Activated naive CD4-positive, alpha-beta T cell treated with Interleukin-2 at 50 U/mL for 16 hours (primary cell): ENCODE results near the gene ZNF207.
A peak's percentile ranks its signal among the peaks of the same experiment; 100 is the strongest.
"Not testable (repeated sequence)": the region's sequence is repeated elsewhere in the genome, so short reads cannot be mapped to it uniquely, and the experiment has no call there.

Experiments used
- DNase-seq: peaks from one replicate; pipeline ENCODE4 v3.0.0-alpha.2; 2020

The ZNF207 gene

GRCh38 chr17:32335687-32336086, 14.3 kb upstream of the ZNF207 start:
- DNase-seq = no peak

GRCh38 chr17:32341141-32341856, 8.7 kb upstream of the ZNF207 start:
- peak; percentile 50 for DNase-seq

- peak; percentile 84 for DNase-seq
Measured at GRCh38 chr17:32341857-32342602, 7.9 kb upstream of the ZNF207 start, which contains the start of gene C17orf75. C17orf75 (minus strand) TSS chr17:32342173; CDS start chr17:32342139, 34 bp downstream.

- DNase-seq = no peak
Measured at GRCh38 chr17:32342603-32343325, 7.2 kb upstream of the ZNF207 start.

- DNase-seq = no peak
Measured at GRCh38 chr17:32345951-32346600, 3.9 kb upstream of the ZNF207 start.

- DNase-seq = no peak
Measured at GRCh38 chr17:32348483-32348800, 1.5 kb upstream of the ZNF207 start.

GRCh38 chr17:32349503-32349853, 479 bp upstream of the ZNF207 start:
- DNase-seq = peak; percentile 20

GRCh38 chr17:32350666-32351418, 885 bp downstream of the ZNF207 start:
- peak; percentile 46 for DNase-seq

- not testable (repeated sequence) for DNase-seq
Measured at GRCh38 chr17:32352734-32353133, 2.8 kb downstream of the ZNF207 start.

- no peak for DNase-seq
Measured at GRCh38 chr17:32355649-32356377, 5.9 kb downstream of the ZNF207 start.

- no peak for DNase-seq
Measured at GRCh38 chr17:32356378-32356743, 6.4 kb downstream of the ZNF207 start.

GRCh38 chr17:32356750-32357149, 6.8 kb downstream of the ZNF207 start:
- no peak for DNase-seq

GRCh38 chr17:32357615-32358014, 7.7 kb downstream of the ZNF207 start:
- no peak for DNase-seq

- DNase-seq = no peak
Measured at GRCh38 chr17:32361270-32361669, 11.3 kb downstream of the ZNF207 start.

GRCh38 chr17:32370426-32370825, 20.5 kb downstream of the ZNF207 start:
- no peak for DNase-seq

GRCh38 chr17:32382526-32383223, 32.7 kb downstream of the ZNF207 start:
- no peak for DNase-seq

GRCh38 chr17:32383926-32384434, 34.0 kb downstream of the ZNF207 start:
- DNase-seq = no peak

- DNase-seq = no peak
Measured at GRCh38 chr17:32385121-32385520, 35.2 kb downstream of the ZNF207 start.

- no peak for DNase-seq
Measured at GRCh38 chr17:32385971-32386370, 36.0 kb downstream of the ZNF207 start.

GRCh38 chr17:32386844-32387243, 36.9 kb downstream of the ZNF207 start:
- no peak for DNase-seq

GRCh38 chr17:32388128-32388527, 38.2 kb downstream of the ZNF207 start:
- not testable (repeated sequence) for DNase-seq
